Adipocyte (in vitro differentiated cells): ENCODE data around the gene ORM2.

Source experiments
- DNase-seq: peaks from one replicate; pipeline ENCODE4 v3.0.0-alpha.2; 2015; ENCODE audit warnings: low read depth
- H3K27me3 ChIP-seq: replicated peaks from 2 replicates; pipeline ENCODE4 v1.7.0; 2013; ENCODE audit warnings: mild to moderate bottlenecking, low read length, moderate library complexity; ENCODE audit not compliant: control insufficient read depth, insufficient read depth
- H3K36me3 ChIP-seq: 2 replicates; pipeline ENCODE4 v1.7.0; 2013; ENCODE audit warnings: low read length, mild to moderate bottlenecking, moderate library complexity; ENCODE audit not compliant: control insufficient read depth, insufficient read depth, severe bottlenecking
- H3K4me1 ChIP-seq: 2 replicates; pipeline ENCODE4 v1.7.0; 2013; ENCODE audit warnings: mild to moderate bottlenecking, low read length, moderate library complexity; ENCODE audit not compliant: control insufficient read depth, insufficient read depth
- H3K4me3 ChIP-seq: 2 replicates; pipeline ENCODE4 v1.7.0; 2013; ENCODE audit warnings: mild to moderate bottlenecking, low read length, moderate library complexity
- H3K9ac ChIP-seq: 2 replicates; pipeline ENCODE4 v1.7.0; 2013; ENCODE audit warnings: mild to moderate bottlenecking, low read length, moderate library complexity
- H3K9me3 ChIP-seq: 2 replicates; pipeline ENCODE4 v1.7.0; 2013; ENCODE audit warnings: mild to moderate bottlenecking, low read length, moderate library complexity; ENCODE audit not compliant: control insufficient read depth

The ORM2 gene

GRCh38 chr9:114347675-114348074 is 18.0 kb downstream of the ORM2 start:
- Histone ChIP-seq H3K4me3 (no peak overlapping the region), H3K4me1 (peaks cover 34% of the 10 kb centered on the region), H3K9me3 (no peaks in the 10 kb centered on the region), H3K36me3 (peaks cover 93% of the 10 kb centered on the region), H3K27me3 (no peaks in the 10 kb centered on the region), H3K9ac (no peak overlapping the region)
- DNase-seq, result no peak

- Histone ChIP-seq H3K27me3 (no peaks in the 10 kb centered on the region), H3K4me1 (peaks cover 41% of the 10 kb centered on the region), H3K9ac (peak overlapping the region; percentile 12), H3K4me3 (no peak overlapping the region), H3K36me3 (peaks cover 93% of the 10 kb centered on the region), H3K9me3 (no peaks in the 10 kb centered on the region)
- no peak for DNase-seq
Measured at GRCh38 chr9:114348261-114348905, 18.7 kb downstream of the ORM2 start.

- Histone ChIP-seq H3K9me3 (no peaks in the 10 kb centered on the region), H3K36me3 (peaks cover 93% of the 10 kb centered on the region), H3K27me3 (no peaks in the 10 kb centered on the region), H3K4me3 (no peak overlapping the region), H3K4me1 (peaks cover 43% of the 10 kb centered on the region), H3K9ac (peak overlapping the region; percentile 12)
- peak; percentile 92 for DNase-seq
Measured at GRCh38 chr9:114348906-114349482, 19.3 kb downstream of the ORM2 start.

- Histone ChIP-seq H3K9ac (peak overlapping the region; percentile 11), H3K36me3 (peaks cover 90% of the 10 kb centered on the region), H3K9me3 (no peaks in the 10 kb centered on the region), H3K27me3 (no peaks in the 10 kb centered on the region), H3K4me3 (no peak overlapping the region), H3K4me1 (peaks cover 43% of the 10 kb centered on the region)
- DNase-seq, result no peak
Measured at GRCh38 chr9:114349713-114350480, 20.2 kb downstream of the ORM2 start.

GRCh38 chr9:114350636-114351401 is 21.1 kb downstream of the ORM2 start:
- H3K4me1 ChIP-seq, result peaks cover 43% of the 10 kb centered on the region
- H3K36me3 ChIP-seq, result peaks cover 90% of the 10 kb centered on the region
- no peaks in the 10 kb centered on the region for H3K27me3 ChIP-seq
- no peak overlapping the region for H3K4me3 ChIP-seq
- H3K9ac ChIP-seq, result peak overlapping the region; percentile 16
- DNase-seq, result no peak
- no peaks in the 10 kb centered on the region for H3K9me3 ChIP-seq

GRCh38 chr9:114351932-114352331 is 22.3 kb downstream of the ORM2 start:
- peaks cover 47% of the 10 kb centered on the region for H3K4me1 ChIP-seq
- peaks cover 90% of the 10 kb centered on the region for H3K36me3 ChIP-seq
- no peak overlapping the region for H3K9ac ChIP-seq
- no peaks in the 10 kb centered on the region for H3K27me3 ChIP-seq
- no peak for DNase-seq
- no peak overlapping the region for H3K4me3 ChIP-seq
- no peaks in the 10 kb centered on the region for H3K9me3 ChIP-seq

- Histone ChIP-seq H3K4me3 (no peak overlapping the region), H3K27me3 (no peaks in the 10 kb centered on the region), H3K9me3 (no peaks in the 10 kb centered on the region), H3K4me1 (peaks cover 30% of the 10 kb centered on the region), H3K9ac (no peak overlapping the region), H3K36me3 (peaks cover 95% of the 10 kb centered on the region)
- no peak for DNase-seq
Measured at GRCh38 chr9:114355821-114356220, 26.2 kb downstream of the ORM2 start.

GRCh38 chr9:114356792-114357191 is 27.1 kb downstream of the ORM2 start:
- Histone ChIP-seq H3K9ac (peak overlapping the region; percentile 33), H3K9me3 (no peaks in the 10 kb centered on the region), H3K27me3 (no peaks in the 10 kb centered on the region), H3K36me3 (peaks cover 95% of the 10 kb centered on the region), H3K4me3 (no peak overlapping the region), H3K4me1 (peaks cover 27% of the 10 kb centered on the region)
- no peak for DNase-seq

GRCh38 chr9:114357360-114357759 is 27.7 kb downstream of the ORM2 start:
- no peak overlapping the region for H3K4me3 ChIP-seq
- no peak for DNase-seq
- H3K27me3 ChIP-seq, result no peaks in the 10 kb centered on the region
- peak overlapping the region; percentile 33 for H3K9ac ChIP-seq
- H3K4me1 ChIP-seq, result peaks cover 22% of the 10 kb centered on the region
- peaks cover 95% of the 10 kb centered on the region for H3K36me3 ChIP-seq
- no peaks in the 10 kb centered on the region for H3K9me3 ChIP-seq

GRCh38 chr9:114357911-114358328 is 28.3 kb downstream of the ORM2 start:
- no peak overlapping the region for H3K4me3 ChIP-seq
- H3K27me3 ChIP-seq, result no peaks in the 10 kb centered on the region
- H3K9ac ChIP-seq, result peak overlapping the region; percentile 23
- no peaks in the 10 kb centered on the region for H3K9me3 ChIP-seq
- peaks cover 96% of the 10 kb centered on the region for H3K36me3 ChIP-seq
- H3K4me1 ChIP-seq, result peaks cover 17% of the 10 kb centered on the region
- DNase-seq, result no peak

GRCh38 chr9:114359801-114360200 is 30.1 kb downstream of the ORM2 start:
- Histone ChIP-seq H3K36me3 (peaks cover 95% of the 10 kb centered on the region), H3K9me3 (no peaks in the 10 kb centered on the region), H3K4me1 (peaks cover 24% of the 10 kb centered on the region), H3K9ac (no peak overlapping the region), H3K4me3 (no peak overlapping the region), H3K27me3 (no peaks in the 10 kb centered on the region)
- no peak for DNase-seq
